Measurements from ENCODE around the gene DIPK1C.

The DIPK1C gene

GRCh38 chr18:74410441-74410992 lies 46.6 kb downstream of the DIPK1C start:
- DNase-seq (ENCODE audit: low read depth in 2 of 2) = no peak
- TF ChIP-seq, protein P1, sequence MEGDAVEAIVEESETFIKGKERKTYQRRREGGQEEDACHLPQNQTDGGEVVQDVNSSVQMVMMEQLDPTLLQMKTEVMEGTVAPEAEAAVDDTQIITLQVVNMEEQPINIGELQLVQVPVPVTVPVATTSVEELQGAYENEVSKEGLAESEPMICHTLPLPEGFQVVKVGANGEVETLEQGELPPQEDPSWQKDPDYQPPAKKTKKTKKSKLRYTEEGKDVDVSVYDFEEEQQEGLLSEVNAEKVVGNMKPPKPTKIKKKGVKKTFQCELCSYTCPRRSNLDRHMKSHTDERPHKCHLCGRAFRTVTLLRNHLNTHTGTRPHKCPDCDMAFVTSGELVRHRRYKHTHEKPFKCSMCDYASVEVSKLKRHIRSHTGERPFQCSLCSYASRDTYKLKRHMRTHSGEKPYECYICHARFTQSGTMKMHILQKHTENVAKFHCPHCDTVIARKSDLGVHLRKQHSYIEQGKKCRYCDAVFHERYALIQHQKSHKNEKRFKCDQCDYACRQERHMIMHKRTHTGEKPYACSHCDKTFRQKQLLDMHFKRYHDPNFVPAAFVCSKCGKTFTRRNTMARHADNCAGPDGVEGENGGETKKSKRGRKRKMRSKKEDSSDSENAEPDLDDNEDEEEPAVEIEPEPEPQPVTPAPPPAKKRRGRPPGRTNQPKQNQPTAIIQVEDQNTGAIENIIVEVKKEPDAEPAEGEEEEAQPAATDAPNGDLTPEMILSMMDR (IDR thresholded peaks at IDR 0.05; ENCODE audit: low read depth, low read length) = no peak
- no peak overlapping the region for H3K4me3 ChIP-seq (replicated peaks in 1 of 2; ENCODE audit: low read depth in 2 of 2, low read length in 2 of 2)

DNA sequence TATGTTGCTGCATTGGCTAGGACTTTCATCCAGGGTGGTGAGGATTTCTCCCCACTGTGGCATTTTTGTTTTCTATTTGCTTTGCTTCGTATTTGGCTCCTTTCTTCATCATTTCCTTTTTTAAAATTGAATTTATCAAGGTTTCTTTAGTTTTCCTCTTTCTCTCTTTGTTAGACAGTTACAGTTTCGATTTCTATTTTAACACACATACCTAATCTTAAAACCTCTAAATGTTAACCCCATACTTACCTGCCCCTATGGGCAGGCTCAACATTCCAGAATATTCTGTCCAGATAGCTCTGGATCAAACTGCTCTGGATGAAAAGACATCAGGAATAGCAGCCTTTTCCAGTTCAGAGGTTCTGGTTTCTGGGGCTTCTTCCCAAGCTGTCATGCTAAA lies 49.2 kb downstream of the DIPK1C start:
- TF ChIP-seq, protein P1 (IDR thresholded peaks at IDR 0.05; ENCODE audit: low read depth, low read length) = no peak
- DNase-seq (ENCODE audit: low read depth in 2 of 2) = no peak
- H3K4me3 ChIP-seq (replicated peaks in 1 of 2; ENCODE audit: low read depth in 2 of 2, low read length in 2 of 2) = no peak overlapping the region

DNA sequence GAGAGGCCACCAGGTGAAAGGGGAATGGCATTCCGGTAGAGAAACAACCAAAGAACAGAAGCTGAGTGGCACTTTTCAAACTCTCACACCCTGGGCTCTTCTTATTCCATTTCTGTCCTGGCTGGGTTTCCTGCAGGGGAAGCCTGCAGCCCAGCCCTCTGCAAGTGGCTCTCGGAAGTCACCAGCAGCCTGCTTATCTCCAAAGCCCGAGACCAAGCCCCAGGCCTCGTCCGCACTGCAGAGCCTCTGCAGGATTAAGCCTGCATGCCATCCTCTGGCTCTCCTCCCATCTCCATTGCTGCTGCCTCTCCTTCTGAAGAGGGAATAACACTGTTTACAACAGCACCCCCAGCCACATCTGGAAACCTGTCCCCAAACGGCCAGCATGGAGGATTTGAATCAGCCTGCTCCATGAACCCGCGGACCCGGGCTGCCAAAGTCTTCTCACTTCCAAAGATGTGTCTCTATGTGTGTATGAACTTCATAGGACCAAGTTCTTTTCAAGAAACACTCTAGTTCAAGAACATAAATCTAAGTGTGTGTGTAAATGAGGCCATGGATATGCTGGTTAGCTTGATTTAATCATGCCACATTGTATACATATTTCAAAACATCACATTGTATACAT lies 54.2 kb downstream of the DIPK1C start:
- no peak overlapping the region for H3K4me3 ChIP-seq (replicated peaks in 1 of 2; ENCODE audit: low read depth in 2 of 2, low read length in 2 of 2)
- TF ChIP-seq, protein P1 (IDR thresholded peaks at IDR 0.05; ENCODE audit: low read depth, low read length) = no peak
- DNase-seq (ENCODE audit: low read depth in 2 of 2) = no peak

DNA sequence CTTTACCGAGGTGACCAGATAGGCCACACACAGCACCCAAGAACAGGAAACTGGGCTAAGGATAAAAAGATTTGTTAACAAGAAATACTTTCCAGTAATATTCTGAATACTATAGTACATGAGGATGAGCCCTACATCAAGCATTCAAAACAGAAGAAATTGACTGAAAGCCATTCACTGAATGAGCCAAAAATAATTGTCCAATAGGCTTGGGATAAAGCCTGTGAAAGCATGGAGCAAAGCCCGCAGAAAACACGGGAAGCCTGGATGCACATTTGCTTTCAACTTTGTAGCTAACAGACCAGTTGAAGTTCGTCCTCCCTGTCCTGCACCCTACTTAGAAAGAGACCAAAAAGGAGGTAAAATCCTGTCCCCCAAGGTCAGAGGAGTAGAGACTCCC lies 56.3 kb downstream of the DIPK1C start:
- H3K4me3 ChIP-seq (replicated peaks in 1 of 2; ENCODE audit: low read depth in 2 of 2, low read length in 2 of 2) = no peak overlapping the region
- TF ChIP-seq, protein P1 (IDR thresholded peaks at IDR 0.05; ENCODE audit: low read depth, low read length) = no peak
- no peak for DNase-seq (ENCODE audit: low read depth in 2 of 2)

GRCh38 chr18:74399091-74399887 lies 57.8 kb downstream of the DIPK1C start:
- TF ChIP-seq, protein P1 (IDR thresholded peaks at IDR 0.05; ENCODE audit: low read depth, low read length) = no peak
- peak in 1 of 2 donors; percentile 14 for DNase-seq (ENCODE audit: low read depth in 2 of 2)
- no peak overlapping the region for H3K4me3 ChIP-seq (replicated peaks in 1 of 2; ENCODE audit: low read depth in 2 of 2, low read length in 2 of 2)

DNA sequence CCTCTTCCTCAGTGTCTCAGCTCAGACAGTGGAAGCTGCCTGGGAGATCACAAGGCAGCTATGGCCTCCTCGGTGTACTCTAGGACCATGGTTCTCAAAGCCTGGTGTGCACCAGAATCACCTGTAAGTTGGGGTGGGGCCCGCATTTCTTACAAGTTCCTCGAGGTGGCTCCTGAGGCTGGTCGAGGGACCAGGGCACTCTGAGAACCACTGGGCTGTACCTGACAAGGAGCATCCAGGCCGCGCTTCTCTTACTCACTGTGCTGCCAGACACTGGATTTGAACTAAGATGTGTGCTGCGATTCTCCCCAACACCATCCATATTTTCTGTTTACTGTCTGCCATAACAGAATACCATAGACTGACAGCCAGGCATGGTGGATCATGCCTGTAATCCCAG lies 59.5 kb downstream of the DIPK1C start:
- TF ChIP-seq, protein P1 (IDR thresholded peaks at IDR 0.05; ENCODE audit: low read depth, low read length) = no peak
- no peak overlapping the region for H3K4me3 ChIP-seq (replicated peaks in 1 of 2; ENCODE audit: low read depth in 2 of 2, low read length in 2 of 2)
- no peak for DNase-seq (ENCODE audit: low read depth in 2 of 2)

All from cardiac fibroblast (primary cell).